SK-N-SH (cell line): ENCODE measurements around the gene SLC17A4.

Experiments used
- CTCF ChIP-seq: fragments of 200-600 bp; sonication (generic); IDR thresholded peaks from 2 replicates; pipeline ENCODE4 v1.6.1; 2017; ENCODE audit warnings: antibody characterized with exemption, mild to moderate bottlenecking, moderate library complexity
- ELF1 ChIP-seq: IDR thresholded peaks from 2 replicates; pipeline ENCODE4 v1.4.0; 2012
- EP300 ChIP-seq, 2 experiments: IDR thresholded peaks; 2 replicates each; pipeline versions ENCODE4 v1.4.0 to v1.6.1; 2012; ENCODE audit warnings: borderline replicate concordance in 1 of 2, low read depth in 1 of 2, low read length in 1 of 2
- POLR2AphosphoS5 ChIP-seq: IDR thresholded peaks from 2 replicates; pipeline ENCODE4 v1.6.1; 2012; ENCODE audit warnings: low read depth, low read length
- TAF1 ChIP-seq: IDR thresholded peaks from 2 replicates; pipeline ENCODE4 v1.6.1; 2012; ENCODE audit warnings: low read depth, mild to moderate bottlenecking, low read length, moderate library complexity, borderline replicate concordance
- ZBTB33 ChIP-seq: IDR thresholded peaks from 2 replicates; pipeline ENCODE4 v1.4.0; 2012; ENCODE audit warnings: low read depth, borderline replicate concordance

GRCh38 chr6:25804804-25805203 lies 50.3 kb downstream of the SLC17A4 start:
- no peak for TF ChIP-seq POLR2AphosphoS5
- TF ChIP-seq CTCF, result no peak
- no peak for TF ChIP-seq EP300 (IDR thresholded peaks at IDR 0.05; ENCODE audit: borderline replicate concordance in 1 of 2, low read depth in 1 of 2, low read length in 1 of 2)
- TF ChIP-seq TAF1, result no peak
- no peak for TF ChIP-seq ZBTB33
- no peak for TF ChIP-seq ELF1
